ENCODE measurements around the gene SNX25.
"Not testable (repeated sequence)": the region's sequence is repeated elsewhere in the genome, so short reads cannot be mapped to it uniquely, and the experiment has no call there.

The SNX25 gene

GRCh38 chr4:185186769-185187168, 22.6 kb upstream of the SNX25 start:
- TF ChIP-seq, protein P1, sequence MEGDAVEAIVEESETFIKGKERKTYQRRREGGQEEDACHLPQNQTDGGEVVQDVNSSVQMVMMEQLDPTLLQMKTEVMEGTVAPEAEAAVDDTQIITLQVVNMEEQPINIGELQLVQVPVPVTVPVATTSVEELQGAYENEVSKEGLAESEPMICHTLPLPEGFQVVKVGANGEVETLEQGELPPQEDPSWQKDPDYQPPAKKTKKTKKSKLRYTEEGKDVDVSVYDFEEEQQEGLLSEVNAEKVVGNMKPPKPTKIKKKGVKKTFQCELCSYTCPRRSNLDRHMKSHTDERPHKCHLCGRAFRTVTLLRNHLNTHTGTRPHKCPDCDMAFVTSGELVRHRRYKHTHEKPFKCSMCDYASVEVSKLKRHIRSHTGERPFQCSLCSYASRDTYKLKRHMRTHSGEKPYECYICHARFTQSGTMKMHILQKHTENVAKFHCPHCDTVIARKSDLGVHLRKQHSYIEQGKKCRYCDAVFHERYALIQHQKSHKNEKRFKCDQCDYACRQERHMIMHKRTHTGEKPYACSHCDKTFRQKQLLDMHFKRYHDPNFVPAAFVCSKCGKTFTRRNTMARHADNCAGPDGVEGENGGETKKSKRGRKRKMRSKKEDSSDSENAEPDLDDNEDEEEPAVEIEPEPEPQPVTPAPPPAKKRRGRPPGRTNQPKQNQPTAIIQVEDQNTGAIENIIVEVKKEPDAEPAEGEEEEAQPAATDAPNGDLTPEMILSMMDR (conservative IDR thresholded peaks at IDR 0.05) = no peak
- H3K27ac ChIP-seq = no peak overlapping the region

DNA sequence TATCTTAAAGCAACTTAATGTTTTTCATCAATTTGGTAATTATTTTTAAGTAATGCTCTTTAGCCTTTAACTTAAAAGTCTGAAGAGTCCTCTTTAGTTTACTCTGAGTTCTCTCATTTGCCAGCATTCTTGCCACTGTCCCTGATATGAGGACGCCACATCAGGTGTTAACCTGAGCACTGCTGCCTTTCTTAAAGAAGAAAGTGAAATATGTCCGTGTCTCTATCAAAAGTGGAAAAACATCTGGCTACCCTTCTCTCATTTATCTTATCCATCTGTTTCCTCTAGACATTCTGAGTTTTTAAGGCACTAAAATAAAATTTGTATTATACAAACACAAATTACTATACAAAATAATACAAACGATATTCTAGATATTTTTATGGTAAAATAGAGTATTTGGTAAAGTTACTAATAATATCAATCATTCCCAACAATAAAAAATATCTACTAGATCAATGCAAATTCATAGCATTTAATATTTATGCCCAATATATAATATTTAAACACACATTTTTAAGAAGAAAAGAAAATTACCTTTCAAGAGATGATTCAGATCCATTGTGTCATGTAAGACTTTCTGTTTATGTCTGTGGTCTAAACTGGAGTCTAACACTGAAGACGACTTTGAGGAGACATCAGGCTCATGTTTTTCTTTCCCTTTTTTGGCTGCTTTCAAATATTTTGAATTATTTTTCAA, 19.6 kb upstream of the SNX25 start:
- H3K27ac ChIP-seq = no peak overlapping the region
- TF ChIP-seq, protein P1 (conservative IDR thresholded peaks at IDR 0.05) = no peak

- no peak overlapping the region for H3K27ac ChIP-seq
Measured at GRCh38 chr4:185190306-185190856, 19.0 kb upstream of the SNX25 start.

DNA sequence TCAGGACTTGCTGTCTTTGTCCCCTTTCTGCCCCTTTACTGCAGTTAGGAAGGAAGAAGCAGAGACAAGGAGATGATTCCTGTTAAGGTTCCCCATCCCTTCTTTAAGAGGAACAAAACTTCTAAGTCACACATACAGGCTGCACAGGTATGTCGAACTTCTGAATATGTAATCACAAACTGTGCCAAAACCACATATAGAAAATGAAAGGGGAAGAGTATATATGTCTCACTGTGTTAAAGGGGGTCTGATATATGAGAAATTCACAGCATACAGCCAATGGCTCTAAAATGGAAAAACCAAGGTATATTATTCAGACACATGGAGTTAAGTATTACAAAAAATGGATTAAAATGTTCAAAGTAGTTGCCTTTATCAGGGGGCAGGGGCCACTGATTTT, 17.3 kb upstream of the SNX25 start:
- TF ChIP-seq, protein P1 (conservative IDR thresholded peaks at IDR 0.05) = no peak

More at GRCh38 chr4:185190306-185190856, 19.0 kb upstream of the SNX25 start:
- TF ChIP-seq, protein P1 (conservative IDR thresholded peaks at IDR 0.05) = no peak

DNA sequence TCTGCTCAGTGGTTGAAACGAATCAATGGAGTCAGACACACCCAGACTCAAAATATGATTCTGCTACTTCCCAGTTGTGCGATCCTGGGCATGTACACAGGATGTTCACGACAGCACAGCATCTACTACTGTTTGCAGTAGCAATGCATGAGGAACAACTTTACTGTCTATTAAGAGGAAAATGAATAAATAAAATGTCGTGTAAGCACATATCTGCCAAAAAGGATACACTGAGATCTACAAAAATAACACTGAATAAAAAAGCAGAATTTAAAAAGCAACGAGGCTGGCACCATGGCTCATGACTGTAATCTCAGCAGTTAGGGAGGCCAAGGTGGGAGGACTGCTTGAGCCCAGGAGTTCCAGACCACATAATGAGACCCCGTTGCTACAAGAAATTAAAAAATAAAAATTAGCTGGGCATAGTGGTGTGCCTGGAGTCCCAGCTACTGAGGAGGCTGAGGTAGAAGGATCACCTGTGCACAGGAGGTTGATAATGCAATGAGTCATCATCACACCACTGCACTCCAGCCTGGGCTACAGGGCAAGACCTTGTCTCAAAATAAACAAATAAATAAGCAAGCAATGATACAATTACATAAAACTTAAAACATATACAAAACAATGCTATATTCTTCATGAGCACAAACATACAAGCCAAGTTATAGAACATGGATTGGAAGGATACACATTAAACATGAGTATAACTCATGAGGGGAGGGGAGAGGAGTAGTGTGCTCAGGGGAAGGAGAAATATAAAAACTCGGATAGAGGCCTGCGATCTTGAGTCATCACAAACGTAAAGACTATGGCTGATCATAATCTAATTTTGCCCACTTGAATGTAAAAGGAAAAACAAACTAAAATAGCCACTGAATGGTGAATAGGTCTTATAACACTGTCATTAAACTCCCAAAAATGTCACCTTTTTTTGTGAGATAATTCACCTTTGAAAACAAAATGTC, 14.2 kb upstream of the SNX25 start:
- TF ChIP-seq, protein P1 (conservative IDR thresholded peaks at IDR 0.05) = no peak
- H3K27ac ChIP-seq = peak overlapping the region; percentile 30

More for the DNA sequence above, 17.3 kb upstream of the SNX25 start:
- H3K27ac ChIP-seq = no peak overlapping the region

DNA sequence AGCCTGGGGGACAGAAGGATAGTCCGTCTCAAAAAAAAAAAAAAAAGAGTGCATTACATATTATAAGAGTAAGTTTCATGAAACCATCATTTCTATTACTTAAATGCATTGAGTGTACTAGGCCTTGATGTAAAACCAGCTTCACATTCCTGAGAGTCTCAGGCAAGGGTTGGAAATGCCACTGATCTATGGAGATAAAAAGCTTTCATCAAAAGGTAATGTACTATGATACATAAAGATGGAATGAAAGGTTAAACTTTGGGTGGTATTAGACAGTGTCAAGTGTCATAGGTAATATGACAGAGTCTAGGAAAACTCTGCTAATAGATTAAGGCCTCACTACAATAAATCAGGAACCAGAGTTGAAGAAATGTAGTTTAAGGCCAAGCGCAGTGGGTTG, 13.0 kb upstream of the SNX25 start:
- H3K27ac ChIP-seq = peak overlapping the region; percentile 30
- TF ChIP-seq, protein P1 (conservative IDR thresholded peaks at IDR 0.05) = no peak

DNA sequence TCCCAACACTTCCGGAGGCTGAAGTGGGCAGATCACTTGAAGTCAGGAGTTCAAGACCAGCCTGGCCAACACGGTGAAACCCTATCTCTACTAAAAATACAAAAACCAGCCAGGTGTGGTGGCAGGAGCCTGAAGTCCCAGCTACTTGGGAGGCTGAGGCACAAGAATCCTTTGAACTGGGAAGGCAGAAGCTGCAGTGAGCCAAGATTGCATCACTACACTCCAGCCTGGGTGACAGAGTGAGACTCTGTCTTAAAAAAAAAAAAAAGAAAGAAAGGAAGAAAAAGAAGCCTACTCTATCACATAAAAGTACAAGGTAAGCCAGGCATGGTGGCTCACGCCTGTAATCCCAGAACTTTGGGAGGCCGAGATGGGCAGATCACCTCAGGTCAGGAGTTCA, 11.2 kb upstream of the SNX25 start:
- H3K27ac ChIP-seq = not testable (repeated sequence)

All from VCaP (cell line).